UCSD-AML1 (cell line): ENCODE measurements around the gene GSK3B.
A peak's percentile ranks its signal among the peaks of the same experiment; 100 is the strongest.

Experiments
- DNase-seq: peaks from one replicate; lab custom pipeline; 2025; ENCODE audit not compliant: unreplicated experiment; lab: John Stamatoyannopoulos, UW

The GSK3B gene

GRCh38 chr3:119831022-119831421 lies 263.2 kb downstream of the GSK3B start:
- no peak for DNase-seq

- no peak for DNase-seq
These were observed 264.8 kb downstream of the GSK3B start for GRCh38 chr3:119829420-119829819.

DNA sequence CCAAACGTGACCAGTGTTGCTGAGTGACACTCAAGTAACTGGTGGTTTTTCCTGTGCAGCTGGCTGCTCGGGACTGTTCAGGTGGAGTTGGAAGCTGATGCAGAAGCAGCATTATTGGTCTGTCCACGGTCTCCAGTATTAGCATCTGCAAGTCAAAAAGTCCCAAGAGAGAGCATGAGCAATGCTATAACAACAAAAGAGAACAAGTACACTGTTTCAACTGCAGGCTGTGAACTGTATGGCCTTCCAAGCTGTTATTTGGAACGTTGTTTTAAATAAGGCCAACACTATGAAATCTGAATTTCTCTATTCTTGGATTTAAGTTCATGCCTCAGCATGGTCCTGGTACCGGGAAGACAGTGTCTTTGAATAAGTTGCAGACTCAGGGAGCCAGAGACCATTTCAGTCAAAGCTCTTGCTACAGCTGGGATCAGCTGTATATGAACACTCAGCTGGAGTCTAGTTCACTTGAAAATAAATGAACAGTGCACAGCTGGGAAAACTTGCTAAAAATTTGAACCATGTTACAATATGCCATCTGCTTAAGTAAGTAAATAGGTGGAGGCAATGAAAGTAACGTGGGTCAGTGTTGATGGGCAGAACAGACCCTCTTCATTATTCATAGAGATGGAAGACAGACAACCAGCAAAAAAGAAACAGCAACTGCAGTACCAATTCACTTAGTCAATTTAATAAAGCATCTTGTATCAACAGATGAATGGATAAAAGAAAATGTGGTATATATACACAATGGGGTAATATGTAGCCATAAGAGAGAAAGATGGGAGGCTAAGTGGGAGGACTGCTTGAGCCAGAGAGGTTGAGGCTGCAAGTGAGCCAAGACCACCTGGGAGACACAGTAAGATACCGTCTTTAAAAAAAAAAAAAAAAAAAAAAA lies 267.3 kb downstream of the GSK3B start:
- DNase-seq, result no peak

GRCh38 chr3:119825820-119826219 lies 268.4 kb downstream of the GSK3B start:
- DNase-seq, result no peak

DNA sequence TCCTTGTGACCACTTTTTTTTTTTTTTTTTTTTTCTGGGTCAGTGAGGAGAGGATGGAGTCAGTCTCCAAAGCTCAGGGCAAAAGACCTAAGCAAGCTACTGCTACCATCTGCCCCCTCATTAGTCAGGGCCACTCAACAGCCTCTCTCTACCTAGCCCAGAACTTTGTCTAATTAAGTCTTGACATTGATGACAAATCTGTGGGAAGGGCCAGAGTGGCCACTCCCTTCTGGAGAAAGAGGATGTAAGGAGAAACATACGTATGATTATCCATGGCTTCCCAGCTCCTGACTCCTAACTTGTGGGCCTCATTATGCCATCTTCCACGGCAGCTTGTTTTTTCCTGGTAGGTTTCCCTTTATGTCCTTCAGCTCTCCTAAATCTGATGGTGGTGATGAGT lies 274.4 kb downstream of the GSK3B start:
- no peak for DNase-seq

- no peak for DNase-seq
These were observed 275.3 kb downstream of the GSK3B start for GRCh38 chr3:119818937-119819336.

DNA sequence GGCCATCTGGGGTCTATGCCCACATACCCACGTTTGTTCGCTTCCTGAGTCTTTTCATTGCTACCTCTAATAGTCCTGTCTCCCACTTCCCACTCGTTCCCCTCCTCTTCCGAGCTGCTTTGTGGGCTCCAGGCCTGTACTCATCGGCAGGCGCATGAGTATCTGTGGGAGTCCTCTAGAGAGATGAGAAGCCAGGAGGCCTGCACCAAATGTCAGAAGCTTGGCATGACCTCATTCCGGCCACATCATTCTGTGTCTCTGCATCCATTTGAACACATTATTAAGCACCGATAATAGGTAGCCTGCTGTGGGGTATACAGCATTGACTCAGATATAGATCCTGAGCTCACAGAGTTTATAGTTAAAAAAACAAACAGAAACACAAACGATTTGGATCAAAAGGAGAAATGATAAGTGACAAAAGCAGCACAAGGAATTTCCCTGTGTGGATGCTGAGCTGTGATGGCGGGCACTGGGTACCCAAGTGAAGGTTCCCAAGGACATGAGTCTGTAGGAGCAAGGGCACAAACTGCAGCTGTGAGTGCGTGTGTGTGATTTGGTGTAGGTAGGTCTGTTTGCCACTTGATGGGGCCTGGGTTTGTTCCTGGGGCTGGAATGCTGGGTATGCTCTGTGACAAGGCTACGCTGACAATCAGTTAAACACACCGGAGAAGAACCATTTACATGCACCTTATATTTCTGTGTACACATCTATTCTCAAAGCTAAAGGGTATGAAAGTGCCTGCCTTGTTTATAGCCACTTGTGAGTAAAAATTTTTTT lies 276.5 kb downstream of the GSK3B start:
- DNase-seq, result no peak

GRCh38 chr3:119817071-119817470 lies 277.2 kb downstream of the GSK3B start:
- no peak for DNase-seq

- no peak for DNase-seq
These were observed 278.5 kb downstream of the GSK3B start for GRCh38 chr3:119815716-119816115.

GRCh38 chr3:119812491-119813058 lies 281.7 kb downstream of the GSK3B start:
- no peak for DNase-seq

GRCh38 chr3:119810018-119810435 lies 284.2 kb downstream of the GSK3B start:
- DNase-seq, result peak; percentile 32

GRCh38 chr3:119809249-119810017 lies 284.8 kb downstream of the GSK3B start:
- DNase-seq, result no peak

DNA sequence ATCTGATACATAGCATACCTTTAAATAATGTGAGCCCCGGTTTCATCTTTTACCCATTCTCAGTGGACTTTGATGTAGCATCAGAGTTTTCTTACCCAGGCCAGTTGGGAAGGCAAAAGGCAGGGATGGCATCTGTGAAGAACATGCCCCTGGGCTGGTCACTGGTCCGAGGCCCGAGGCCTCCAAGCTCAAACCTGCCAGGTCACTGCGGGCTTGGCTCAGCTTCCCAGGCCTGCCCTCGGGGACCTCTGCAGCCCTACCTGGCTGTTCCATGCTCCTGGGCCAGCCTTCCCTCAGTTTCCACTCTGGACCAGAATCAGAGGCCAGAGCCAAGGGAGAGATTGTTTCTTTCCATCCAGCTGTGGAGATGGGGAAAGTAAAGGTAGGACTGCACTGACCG lies 285.4 kb downstream of the GSK3B start:
- no peak for DNase-seq

- DNase-seq, result no peak
These were observed 286.0 kb downstream of the GSK3B start for GRCh38 chr3:119808244-119808643.

DNA sequence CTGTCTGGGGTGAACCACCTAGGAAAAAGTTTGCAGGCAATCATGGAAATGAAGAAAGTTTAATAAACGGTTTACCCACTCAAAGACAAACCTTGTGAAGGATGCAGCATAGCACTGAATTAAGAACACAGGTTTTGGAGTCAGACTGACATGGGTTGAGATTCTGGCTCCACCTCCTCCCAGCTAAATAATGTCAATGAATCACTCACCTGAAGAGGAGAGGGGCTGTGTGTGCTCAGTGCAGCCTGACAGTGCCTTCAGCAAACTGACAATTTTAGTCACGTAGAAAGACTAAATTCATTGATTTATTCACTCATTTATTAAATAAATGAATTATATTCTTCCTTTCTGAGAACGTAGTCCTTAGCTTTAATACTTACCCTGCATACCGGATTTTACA lies 293.4 kb downstream of the GSK3B start:
- no peak for DNase-seq

GRCh38 chr3:119796785-119797184 lies 297.5 kb downstream of the GSK3B start:
- no peak for DNase-seq

DNA sequence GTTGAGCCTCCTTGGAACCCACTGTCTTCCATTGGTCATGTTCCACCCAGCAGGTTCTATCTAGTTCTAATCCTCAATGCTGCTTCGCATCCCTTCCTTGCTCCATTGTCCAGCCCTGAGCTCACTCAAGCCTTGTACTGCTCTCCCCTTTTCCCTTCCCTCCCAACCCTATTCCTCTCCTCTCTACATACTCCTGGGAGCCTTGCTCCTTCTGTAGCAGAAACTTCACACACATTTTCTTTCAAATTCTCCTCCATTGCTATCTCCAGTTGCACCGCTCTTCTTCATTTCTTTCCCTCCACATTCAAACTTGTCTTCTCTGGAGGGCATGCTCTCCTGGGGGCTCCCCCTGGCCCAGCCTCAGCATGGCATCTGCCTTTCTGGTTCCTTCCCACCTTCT lies 297.9 kb downstream of the GSK3B start:
- DNase-seq, result no peak

GRCh38 chr3:119795849-119796248 lies 298.4 kb downstream of the GSK3B start:
- DNase-seq, result no peak

DNA sequence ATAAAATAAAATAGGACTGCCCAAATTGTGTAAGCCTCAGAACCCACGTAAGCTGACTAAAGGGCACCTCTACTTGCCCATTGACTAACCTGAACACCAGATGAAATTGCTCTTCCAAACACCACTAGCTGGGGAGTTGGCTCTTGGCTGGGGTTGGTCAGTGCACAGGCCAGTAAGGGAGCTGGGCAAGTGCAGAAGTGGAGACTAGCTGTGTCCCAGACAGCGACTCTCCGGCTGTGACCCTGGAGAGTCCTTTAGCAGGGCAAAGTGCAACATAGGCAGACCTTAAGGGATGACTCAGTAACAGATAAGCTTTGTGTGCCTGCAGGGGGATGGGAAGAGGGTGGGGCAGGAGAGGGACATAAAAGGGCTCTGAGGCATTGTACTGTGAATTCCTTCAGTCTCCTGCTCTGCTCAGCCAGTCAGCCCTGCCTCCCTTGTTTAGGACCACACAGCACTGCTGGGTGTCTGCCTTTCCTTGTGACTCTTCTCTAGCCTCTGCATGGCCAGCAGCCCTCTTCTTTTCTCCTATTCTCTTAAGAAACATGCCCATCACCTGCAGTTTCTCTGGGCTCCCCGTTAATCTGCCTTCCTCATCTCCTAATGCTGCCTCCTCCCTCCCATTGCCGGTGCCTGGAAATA lies 299.2 kb downstream of the GSK3B start:
- no peak for DNase-seq

DNA sequence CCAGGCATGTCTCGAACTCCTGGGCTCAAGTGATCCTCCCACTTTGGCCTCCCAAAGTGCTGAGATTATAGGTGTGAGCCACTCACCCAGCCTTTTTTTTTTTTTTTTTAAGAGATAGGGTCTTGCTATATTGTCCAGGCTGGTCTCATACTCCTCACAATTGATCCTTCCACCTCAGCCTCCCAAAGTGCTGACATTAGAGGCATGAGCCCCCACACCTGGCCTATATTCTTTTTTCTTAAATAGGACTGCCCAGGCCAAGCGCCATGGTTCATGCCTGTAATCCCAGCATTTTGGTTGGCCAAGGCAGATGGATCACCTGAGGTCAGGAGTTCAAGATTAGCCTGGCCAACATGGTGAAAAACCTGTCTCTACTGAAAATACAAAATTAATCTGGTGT lies 299.8 kb downstream of the GSK3B start:
- DNase-seq, result no peak

- no peak for DNase-seq
These were observed 302.0 kb downstream of the GSK3B start for GRCh38 chr3:119792270-119792669.
